GM13977 (cell line): ENCODE data around the gene SIRT2.
"Not testable (repeated sequence)": the region's sequence is repeated elsewhere in the genome, so short reads cannot be mapped to it uniquely, and the experiment has no call there.

Experiments
- DNase-seq: peaks from one replicate; pipeline ENCODE4 v3.0.0; 2012; ENCODE audit warnings: low spot score
- CTCF ChIP-seq: IDR thresholded peaks from 2 replicates; pipeline ENCODE4 v1.5.1; 2012; ENCODE audit warnings: mild to moderate bottlenecking, control low read depth; ENCODE audit not compliant: insufficient read depth; ENCODE audit errors: extremely low read depth, missing control alignments
- in situ Hi-C: fragments of 300-500 bp; cut with MboI; formaldehyde crosslinking; loops from one replicate; pipeline ENCODE4 v1.12.0; 2022; ENCODE audit warnings: low sequenced_read_pairs, low pct_unique_long_range_greater_than_20kb, mixed read lengths, inconsistent platforms; ENCODE audit not compliant: unreplicated experiment

The SIRT2 gene

GRCh38 chr19:38836159-38836982, 63.0 kb downstream of the SIRT2 start:
- TF ChIP-seq CTCF = no peak
- DNase-seq = no peak
- in situ Hi-C loops = no loop called here

GRCh38 chr19:38834590-38834989, 64.8 kb downstream of the SIRT2 start:
- in situ Hi-C loops = no loop called here
- TF ChIP-seq CTCF = no peak
- no peak for DNase-seq

- TF ChIP-seq CTCF = no peak
- in situ Hi-C loops = no loop called here
- DNase-seq = no peak
Measured at GRCh38 chr19:38834104-38834490, 65.3 kb downstream of the SIRT2 start.

GRCh38 chr19:38833092-38833425, 66.4 kb downstream of the SIRT2 start:
- in situ Hi-C loops = no loop called here
- no peak for TF ChIP-seq CTCF
- DNase-seq = no peak

GRCh38 chr19:38831142-38831605, 68.2 kb downstream of the SIRT2 start:
- no peak for TF ChIP-seq CTCF
- peak; percentile 84 for DNase-seq
- in situ Hi-C loops = no loop called here

- DNase-seq = no peak
- TF ChIP-seq CTCF = no peak
- in situ Hi-C loops = no loop called here
Measured at GRCh38 chr19:38830039-38830733, 69.2 kb downstream of the SIRT2 start.

- DNase-seq, in situ Hi-C loops: not testable (repeated sequence)
Measured at GRCh38 chr19:38829203-38829602, 70.2 kb downstream of the SIRT2 start.
